Keratinocyte (primary cell): Measurements from ENCODE around the gene TAS2R5. TPM values are rescaled to one million over a fixed set of nuclear protein-coding genes. Genes with fewer than 3 reads are reported as not detected.

Experiments
- DNase-seq: peaks from one replicate; pipeline ENCODE4 v3.0.0-alpha.2; 2011; ENCODE audit warnings: low read depth, missing footprints, low spot score
- FAIRE-seq: peaks from 2 replicates; lab custom pipeline; 2011; peaks lifted over from hg19 to GRCh38; lab: Jason Lieb, UNC
- H2AFZ ChIP-seq: 2 replicates; pipeline ENCODE4 v1.6.0; 2012; ENCODE audit warnings: low read length, control low read depth, inconsistent platforms; ENCODE audit not compliant: control insufficient read depth
- H3K27ac ChIP-seq: 2 replicates; pipeline ENCODE4 v1.5.1; 2011; ENCODE audit warnings: low read length; ENCODE audit not compliant: control insufficient read depth, insufficient read depth
- H3K27me3 ChIP-seq: 3 replicates; pipeline ENCODE4 v1.6.0; 2011; ENCODE audit warnings: low read length; ENCODE audit not compliant: control insufficient read depth, insufficient read depth; ENCODE audit errors: extremely low read depth
- H3K36me3 ChIP-seq, 2 experiments: 2 replicates in 1 of 2; 3 replicates in 1 of 2; pipeline ENCODE4 v1.5.1; 2011; ENCODE audit warnings: low read length in 2 of 2, mild to moderate bottlenecking in 1 of 2; ENCODE audit not compliant: control insufficient read depth in 2 of 2, insufficient read depth in 2 of 2; ENCODE audit errors: extremely low read depth in 1 of 2
- H3K4me1 ChIP-seq: 3 replicates; pipeline ENCODE4 v1.5.1; 2011; ENCODE audit warnings: low read length; ENCODE audit not compliant: control insufficient read depth, insufficient read depth; ENCODE audit errors: extremely low read depth
- H3K4me2 ChIP-seq: 3 replicates; pipeline ENCODE4 v1.6.0; 2011; ENCODE audit warnings: low read depth, low read length; ENCODE audit not compliant: control insufficient read depth, insufficient read depth; ENCODE audit errors: extremely low read depth
- H3K4me3 ChIP-seq, 3 experiments: fragments of 200-600 bp in 1 of 3; sonication (generic) in 1 of 3; 2 replicates in 2 of 3; 3 replicates in 1 of 3; pipeline ENCODE4 v1.5.1; 2011 to 2016; ENCODE audit warnings: low read length in 3 of 3, mild to moderate bottlenecking in 3 of 3, control low read depth in 2 of 3, inconsistent platforms in 1 of 3, low read depth in 1 of 3, mixed read lengths in 1 of 3, mixed run types in 1 of 3, moderate library complexity in 1 of 3; ENCODE audit not compliant: control insufficient read depth in 2 of 3, insufficient read depth in 2 of 3; ENCODE audit errors: extremely low read depth in 1 of 3
- H3K79me2 ChIP-seq: 2 replicates; pipeline ENCODE4 v1.6.0; 2012; ENCODE audit warnings: low read length; ENCODE audit not compliant: control insufficient read depth, insufficient read depth
- H3K9ac ChIP-seq: 3 replicates; pipeline ENCODE4 v1.6.0; 2011; ENCODE audit warnings: low read length; ENCODE audit not compliant: control insufficient read depth, insufficient read depth; ENCODE audit errors: extremely low read depth
- H3K9me1 ChIP-seq: 3 replicates; pipeline ENCODE4 v1.6.0; 2011; ENCODE audit warnings: low read length; ENCODE audit not compliant: control insufficient read depth, insufficient read depth; ENCODE audit errors: extremely low read depth
- H3K9me3 ChIP-seq: 2 replicates; pipeline ENCODE4 v1.5.1; 2012; ENCODE audit warnings: low read depth, low read length; ENCODE audit not compliant: control insufficient read depth
- H4K20me1 ChIP-seq: 3 replicates; pipeline ENCODE4 v1.6.0; 2011; ENCODE audit warnings: low read length; ENCODE audit not compliant: control insufficient read depth, insufficient read depth; ENCODE audit errors: extremely low read depth
- EZH2 ChIP-seq: IDR thresholded peaks from one replicate; pipeline ENCODE4 v1.6.1; 2012; ENCODE audit warnings: inconsistent platforms, mild to moderate bottlenecking, low read length, moderate library complexity
- dilution Hi-C: fragments of 300-500 bp; cut with MboI; formaldehyde crosslinking; loops from one replicate; pipeline ENCODE4 v1.7.0; 2020; ENCODE audit warnings: low sequenced_read_pairs; ENCODE audit not compliant: extremely low pct_ligation_motif_present
- polyA minus RNA-seq, 3 experiments: library from RNA; depleted of rRNA, polyadenylated mRNA; stranded (reverse); fragments of >200 nt; gene quantifications; 1 replicate in 1 of 3; 2 replicates in 1 of 3; 3 replicates in 1 of 3; pipeline ENCODE4 v1.2.3, GENCODE V29; 2011
- polyA plus RNA-seq, 5 experiments: library from polyadenylated mRNA; depleted of rRNA in 3 of 5; stranded (reverse) in 3 of 5; stranded (forward) in 1 of 5; unstranded in 1 of 5; fragments of >200 nt; gene quantifications; 1 replicate in 1 of 5; 2 replicates in 3 of 5; 3 replicates in 1 of 5; pipeline versions ENCODE4 v1.2.1 to v1.2.3, GENCODE V29; 2011 to 2012; ENCODE audit warnings: missing spikeins in 2 of 5, low read depth in 1 of 5, low replicate concordance in 1 of 5
- TF ChIP-seq, protein P1 (sequence below), 3 experiments: IDR thresholded peaks in 1 of 3; conservative IDR thresholded peaks in 1 of 3; optimal IDR thresholded peaks in 1 of 3; 2 replicates in 2 of 3; 3 replicates in 1 of 3; pipeline versions ENCODE3 to v1.5.1; 2011; ENCODE audit warnings: low read length in 3 of 3, mild to moderate bottlenecking in 3 of 3, moderate library complexity in 2 of 3, control low read depth in 1 of 3, inconsistent platforms in 1 of 3; ENCODE audit not compliant: insufficient read depth in 2 of 3; ENCODE audit errors: extremely low read depth in 1 of 3

The TAS2R5 gene, protein sequence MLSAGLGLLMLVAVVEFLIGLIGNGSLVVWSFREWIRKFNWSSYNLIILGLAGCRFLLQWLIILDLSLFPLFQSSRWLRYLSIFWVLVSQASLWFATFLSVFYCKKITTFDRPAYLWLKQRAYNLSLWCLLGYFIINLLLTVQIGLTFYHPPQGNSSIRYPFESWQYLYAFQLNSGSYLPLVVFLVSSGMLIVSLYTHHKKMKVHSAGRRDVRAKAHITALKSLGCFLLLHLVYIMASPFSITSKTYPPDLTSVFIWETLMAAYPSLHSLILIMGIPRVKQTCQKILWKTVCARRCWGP
- polyA plus RNA-seq (0.54 to 3.1 TPM (median 2.0 TPM) in 3 replicates), polyA minus RNA-seq (6.0 to 6.3 TPM in 2 of 3 replicates, not detected in the other)
- polyA plus RNA-seq (2011; ENCODE audit: low read depth), result 0.77 TPM
- polyA plus RNA-seq (2011; cell fraction: cytosol; rRNA removed), result 0.21 and 0.23 TPM in 2 replicates
- polyA plus RNA-seq (2011; cell fraction: nucleus; rRNA removed), result 12.8 and 14.2 TPM in 2 replicates
- 0.19 and 1.9 TPM in 2 replicates for polyA plus RNA-seq (2012; ENCODE audit: low replicate concordance)
- polyA minus RNA-seq (2011; cell fraction: cytosol; rRNA and poly(A)+ RNA removed), result not detected
- 7.5 and 12.3 TPM in 2 replicates for polyA minus RNA-seq (2011; cell fraction: nucleus; rRNA and poly(A)+ RNA removed)

DNA sequence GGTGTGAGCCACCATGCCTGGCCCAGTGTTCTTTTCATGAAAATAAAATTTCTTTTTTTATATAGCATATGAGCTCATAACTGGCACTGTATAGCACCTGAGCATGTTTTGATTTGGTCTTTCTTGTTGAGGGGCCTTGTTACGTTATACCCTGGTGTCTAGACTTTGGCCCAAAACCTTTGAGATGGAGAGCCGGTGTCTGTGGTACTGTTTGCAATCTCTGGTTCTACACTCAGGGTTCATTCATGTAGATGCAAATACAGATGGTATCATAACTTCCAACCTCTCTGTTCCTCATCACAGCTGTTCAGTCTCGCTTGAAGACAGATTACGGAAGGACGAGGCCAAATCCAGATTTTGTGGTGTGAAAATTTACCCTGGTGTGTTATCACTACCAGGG, at the start of gene TAS2R5:
TAS2R5 (plus strand) TSS at position 301 of the 400 bp plus-strand sequence. CDS start 145 bp downstream, outside the sequence.
- Histone ChIP-seq H3K9me1 (no peaks in the 10 kb centered on the region), H2AFZ (no peak within 1 kb of the TSS), H3K4me3 (no peak within 1 kb of the TSS), H3K9ac (no peak within 1 kb of the TSS), H3K4me1 (no peaks in the 10 kb centered on the region), H3K36me3 (peaks cover 3 to 12% of the 10 kb centered on the region in 2 experiments), H3K79me2 (no peaks in the 10 kb centered on the region), H3K27ac (no peak within 1 kb of the TSS), H3K4me2 (no peak within 1 kb of the TSS), H4K20me1 (no peaks in the 10 kb centered on the region), H3K9me3 (no peaks in the 10 kb centered on the region), H3K27me3 (no peaks in the 10 kb centered on the region)
- dilution Hi-C loops, result no loop called here
- FAIRE-seq (no peak), DNase-seq (no peak)
- TF ChIP-seq, protein P1, sequence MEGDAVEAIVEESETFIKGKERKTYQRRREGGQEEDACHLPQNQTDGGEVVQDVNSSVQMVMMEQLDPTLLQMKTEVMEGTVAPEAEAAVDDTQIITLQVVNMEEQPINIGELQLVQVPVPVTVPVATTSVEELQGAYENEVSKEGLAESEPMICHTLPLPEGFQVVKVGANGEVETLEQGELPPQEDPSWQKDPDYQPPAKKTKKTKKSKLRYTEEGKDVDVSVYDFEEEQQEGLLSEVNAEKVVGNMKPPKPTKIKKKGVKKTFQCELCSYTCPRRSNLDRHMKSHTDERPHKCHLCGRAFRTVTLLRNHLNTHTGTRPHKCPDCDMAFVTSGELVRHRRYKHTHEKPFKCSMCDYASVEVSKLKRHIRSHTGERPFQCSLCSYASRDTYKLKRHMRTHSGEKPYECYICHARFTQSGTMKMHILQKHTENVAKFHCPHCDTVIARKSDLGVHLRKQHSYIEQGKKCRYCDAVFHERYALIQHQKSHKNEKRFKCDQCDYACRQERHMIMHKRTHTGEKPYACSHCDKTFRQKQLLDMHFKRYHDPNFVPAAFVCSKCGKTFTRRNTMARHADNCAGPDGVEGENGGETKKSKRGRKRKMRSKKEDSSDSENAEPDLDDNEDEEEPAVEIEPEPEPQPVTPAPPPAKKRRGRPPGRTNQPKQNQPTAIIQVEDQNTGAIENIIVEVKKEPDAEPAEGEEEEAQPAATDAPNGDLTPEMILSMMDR (optimal IDR thresholded peaks at IDR 0.05 in 1 of 3, IDR thresholded peaks at IDR 0.05 in 1 of 3, conservative IDR thresholded peaks at IDR 0.05 in 1 of 3; ENCODE audit: extremely low read depth in 1 of 3, insufficient read depth in 2 of 3, low read length in 3 of 3), result no peak
- TF ChIP-seq EZH2, result no peak

DNA sequence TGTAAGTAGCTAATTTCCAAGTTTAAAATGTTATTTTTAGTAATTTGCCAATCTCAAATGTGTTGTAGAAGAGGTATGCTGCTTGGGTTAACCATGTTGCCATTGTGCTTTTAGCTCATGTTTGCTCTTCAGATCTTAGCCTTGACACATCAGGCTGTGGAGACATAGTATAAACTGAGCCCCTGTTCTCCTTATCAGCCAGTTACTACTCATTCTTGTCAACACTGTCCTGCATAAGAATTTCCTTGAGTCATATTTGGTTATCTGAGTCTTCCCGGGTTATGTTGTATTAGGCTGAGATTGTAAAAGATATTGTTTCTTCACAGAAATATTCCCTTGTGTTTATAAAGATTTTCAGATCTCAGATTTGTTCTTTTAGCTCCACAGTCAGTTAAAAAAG, 47.8 kb upstream of the TAS2R5 start:
- peaks cover 40% of the 10 kb centered on the region for H3K79me2 ChIP-seq
- no peak for TF ChIP-seq EZH2
- TF ChIP-seq, protein P1 (optimal IDR thresholded peaks at IDR 0.05 in 1 of 3, IDR thresholded peaks at IDR 0.05 in 1 of 3, conservative IDR thresholded peaks at IDR 0.05 in 1 of 3; ENCODE audit: extremely low read depth in 1 of 3, insufficient read depth in 2 of 3, low read length in 3 of 3), result no peak
- H3K4me1 ChIP-seq, result peaks cover 14% of the 10 kb centered on the region
- no peak overlapping the region for H3K27ac ChIP-seq
- H3K9me3 ChIP-seq, result no peaks in the 10 kb centered on the region
- no peaks in the 10 kb centered on the region for H4K20me1 ChIP-seq
- H3K4me3 ChIP-seq, result no peak overlapping the region
- no peaks in the 10 kb centered on the region for H3K9me1 ChIP-seq
- H2AFZ ChIP-seq, result no peak overlapping the region
- DNase-seq (no peak), FAIRE-seq (no peak)
- dilution Hi-C loops, result no loop called here
- H3K27me3 ChIP-seq, result no peaks in the 10 kb centered on the region
- no peak overlapping the region for H3K4me2 ChIP-seq
- no peak overlapping the region for H3K9ac ChIP-seq
- H3K36me3 ChIP-seq, result peaks cover 14 to 23% of the 10 kb centered on the region in 2 experiments
